ENCODE data around the gene ADAMTS9.

- no peak for TF ChIP-seq CEBPB (IDR thresholded peaks at IDR 0.05)
- TF ChIP-seq REST (IDR thresholded peaks at IDR 0.05; ENCODE audit: low read depth), result no peak
These were observed 93.7 kb downstream of the ADAMTS9 start for GRCh38 chr3:64594134-64594533.

Data from Ishikawa (cell line).